HEK293 (cell line): ENCODE measurements around the gene CACNA1E.

Experiments
- CTCF ChIA-PET: fragments of 350-600 bp; formaldehyde crosslinking; extraction: SDS; loops from one replicate; lab custom pipeline; 2021; ENCODE audit warnings: antibody characterized with exemption; lab: Yijun Ruan, JAX
- POLR2A ChIA-PET: fragments of 300-600 bp; formaldehyde crosslinking; extraction: SDS; loops from one replicate; lab custom pipeline; 2020; ENCODE audit warnings: antibody characterized with exemption, inconsistent platforms; lab: Yijun Ruan, JAX
- H3K27ac ChIP-seq: fragments of 200-500 bp; sonication (Bioruptor generic); 2 replicates; pipeline ENCODE4 v1.5.1; 2014; ENCODE audit warnings: low read depth, low read length, control low read depth, inconsistent platforms; ENCODE audit errors: extremely low read depth
- H3K36me3 ChIP-seq, 2 experiments: fragments of 200-500 bp in 1 of 2; sonication (Bioruptor generic) in 1 of 2; 1 replicate in 1 of 2; 2 replicates in 1 of 2; pipeline ENCODE4 v1.5.1; 2014 to 2017; ENCODE audit warnings: inconsistent platforms in 2 of 2, low read length in 2 of 2; ENCODE audit not compliant: control insufficient read depth in 2 of 2, insufficient read depth in 1 of 2
- H3K4me1 ChIP-seq: fragments of 200-500 bp; sonication (Bioruptor generic); 2 replicates; pipeline ENCODE4 v1.5.1; 2014; ENCODE audit warnings: mild to moderate bottlenecking, low read length, inconsistent platforms; ENCODE audit not compliant: control insufficient read depth, insufficient read depth
- H3K4me3 ChIP-seq: 2 replicates; pipeline ENCODE4 v1.5.1; 2011; ENCODE audit warnings: low read depth, mild to moderate bottlenecking, control low read depth, low read length, moderate library complexity
- H3K9me3 ChIP-seq: fragments of 200-500 bp; sonication (Bioruptor generic); 2 replicates; pipeline ENCODE4 v1.5.1; 2014; ENCODE audit warnings: low read depth, low read length, inconsistent platforms; ENCODE audit not compliant: control insufficient read depth, insufficient read depth
- AEBP2 ChIP-seq: fragments of 450-650 bp; formaldehyde crosslinking; IDR thresholded peaks from 2 replicates; pipeline ENCODE4 v1.5.1; 2016; ENCODE audit warnings: missing biosample characterization, missing genetic modification characterization, borderline replicate concordance
- CTCF ChIP-seq: fragments of 450-650 bp; formaldehyde crosslinking; IDR thresholded peaks from 2 replicates; pipeline ENCODE4 v1.5.1; 2016; ENCODE audit warnings: missing biosample characterization, missing genetic modification characterization
- EGR2 ChIP-seq: fragments of 450-650 bp; formaldehyde crosslinking; IDR thresholded peaks from 2 replicates; pipeline ENCODE4 v1.5.1; 2016; ENCODE audit warnings: low read depth, missing biosample characterization, missing genetic modification characterization
- HOXC10 ChIP-seq: sonication (generic); formaldehyde crosslinking; IDR thresholded peaks from 2 replicates; pipeline ENCODE4 v1.8.1; 2023; ENCODE audit warnings: mild to moderate bottlenecking, missing genetic modification reagents
- KLF7 ChIP-seq: fragments of 450-650 bp; formaldehyde crosslinking; IDR thresholded peaks from 2 replicates; pipeline ENCODE4 v1.5.1; 2016; ENCODE audit warnings: missing biosample characterization, missing genetic modification characterization, borderline replicate concordance
- TRIM28 ChIP-seq: IDR thresholded peaks from 2 replicates; pipeline ENCODE4 v1.6.1; 2011; ENCODE audit warnings: low read length, control low read depth, borderline replicate concordance
- ZFP41 ChIP-seq: fragments of 450-650 bp; formaldehyde crosslinking; IDR thresholded peaks from 2 replicates; pipeline ENCODE4 v1.5.1; 2016; ENCODE audit warnings: missing biosample characterization, missing genetic modification characterization, borderline replicate concordance
- ZNF138 ChIP-seq: fragments of 450-650 bp; formaldehyde crosslinking; IDR thresholded peaks from 2 replicates; pipeline ENCODE4 v1.5.1; 2016; ENCODE audit warnings: missing biosample characterization, missing genetic modification characterization, borderline replicate concordance
- ZNF19 ChIP-seq: fragments of 450-650 bp; formaldehyde crosslinking; IDR thresholded peaks from 2 replicates; pipeline ENCODE4; 2016; ENCODE audit warnings: missing biosample characterization, missing genetic modification characterization, low read depth
- ZNF266 ChIP-seq: fragments of 450-650 bp; formaldehyde crosslinking; IDR thresholded peaks from 2 replicates; pipeline ENCODE4 v1.5.1; 2016; ENCODE audit warnings: missing biosample characterization, missing genetic modification characterization, low read depth
- ZNF280C ChIP-seq: fragments of 450-650 bp; formaldehyde crosslinking; IDR thresholded peaks from 2 replicates; pipeline ENCODE4 v1.5.1; 2016; ENCODE audit warnings: missing biosample characterization, missing genetic modification characterization
- ZNF398 ChIP-seq: fragments of 450-650 bp; formaldehyde crosslinking; IDR thresholded peaks from 2 replicates; pipeline ENCODE4 v1.5.1; 2017; ENCODE audit warnings: missing biosample characterization, missing genetic modification characterization
- ZNF449 ChIP-seq: fragments of 450-650 bp; formaldehyde crosslinking; IDR thresholded peaks from 2 replicates; pipeline ENCODE4 v1.5.1; 2017; ENCODE audit warnings: missing biosample characterization, mild to moderate bottlenecking, missing genetic modification characterization, moderate library complexity
- ZNF548 ChIP-seq: fragments of 450-650 bp; formaldehyde crosslinking; IDR thresholded peaks from 2 replicates; pipeline ENCODE4 v1.5.1; 2016; ENCODE audit warnings: missing biosample characterization, missing genetic modification characterization
- ZNF555 ChIP-seq: fragments of 450-650 bp; formaldehyde crosslinking; conservative IDR thresholded peaks from 2 replicates; pipeline ENCODE4 v1.5.1; 2017; ENCODE audit warnings: missing biosample characterization, mild to moderate bottlenecking, missing genetic modification characterization, inconsistent platforms
- ZNF560 ChIP-seq: fragments of 450-650 bp; formaldehyde crosslinking; IDR thresholded peaks from 2 replicates; pipeline ENCODE4 v1.5.1; 2017; ENCODE audit warnings: missing biosample characterization, missing genetic modification characterization, borderline replicate concordance
- ZNF610 ChIP-seq: fragments of 450-650 bp; formaldehyde crosslinking; IDR thresholded peaks from 2 replicates; pipeline ENCODE4 v1.5.1; 2016; ENCODE audit warnings: missing biosample characterization, missing genetic modification characterization, borderline replicate concordance
- ZNF701 ChIP-seq: fragments of 450-650 bp; formaldehyde crosslinking; IDR thresholded peaks from 2 replicates; pipeline ENCODE4 v1.5.1; 2016; ENCODE audit warnings: missing biosample characterization, missing genetic modification characterization
- ZNF768 ChIP-seq: fragments of 450-650 bp; formaldehyde crosslinking; IDR thresholded peaks from 2 replicates; pipeline ENCODE4 v1.5.1; 2018; ENCODE audit warnings: missing biosample characterization, mild to moderate bottlenecking, missing genetic modification characterization
- ZNF776 ChIP-seq: fragments of 450-650 bp; formaldehyde crosslinking; IDR thresholded peaks from 2 replicates; pipeline ENCODE4 v1.5.0; 2017; ENCODE audit warnings: missing biosample characterization, missing genetic modification characterization, borderline replicate concordance
- ZSCAN4 ChIP-seq: fragments of 450-650 bp; formaldehyde crosslinking; IDR thresholded peaks from 2 replicates; pipeline ENCODE4 v1.5.1; 2017; ENCODE audit warnings: missing biosample characterization, missing genetic modification characterization

Gene CACNA1E

GRCh38 chr1:181559142-181559541 lies 75.8 kb downstream of the CACNA1E start (continued):
- TF ChIP-seq ZNF610 (tag by site-specific recombination), result no peak

- no peak overlapping the region for H3K27ac ChIP-seq
- H3K36me3 ChIP-seq, result no peaks in the 10 kb centered on the region
- H3K9me3 ChIP-seq, result no peaks in the 10 kb centered on the region
- H3K4me3 ChIP-seq, result no peak overlapping the region
- H3K4me1 ChIP-seq, result no peaks in the 10 kb centered on the region
- POLR2A ChIA-PET, result no interaction called here
- CTCF ChIA-PET, result interaction anchor here (0.5 to 0.7 kb wide), 3 partner anchors 25 to 923 kb away, joined by 3 to 4 read pairs (median 4); no protein-coding TSS in a partner anchor
- TF ChIP-seq KLF7 (tag by site-specific recombination), result no peak
- no peak for TF ChIP-seq ZNF548 (tag by site-specific recombination)
- TF ChIP-seq ZNF560, result no peak
- no peak for TF ChIP-seq ZNF280C (tag by site-specific recombination)
- no peak for TF ChIP-seq ZNF555 (tag by site-specific recombination)
Measured at GRCh38 chr1:181562395-181562794, 79.1 kb downstream of the CACNA1E start.

- POLR2A ChIA-PET, result no interaction called here
- H3K9me3 ChIP-seq, result no peaks in the 10 kb centered on the region
- TF ChIP-seq ZNF398 (tag by site-specific recombination) (no peak), CTCF (no peak), ZNF776 (no peak), ZSCAN4 (tag by site-specific recombination) (no peak), ZNF701 (tag by site-specific recombination) (no peak), HOXC10 (CRISPR knock-in tag) (no peak), EGR2 (tag by site-specific recombination) (no peak), ZFP41 (no peak), AEBP2 (tag by site-specific recombination) (no peak), ZNF560 (no peak), ZNF138 (tag by site-specific recombination) (no peak), ZNF449 (tag by site-specific recombination) (no peak), ZNF768 (no peak), TRIM28 (no peak), ZNF19 (no peak), ZNF266 (tag by site-specific recombination) (no peak)
Measured at GRCh38 chr1:181568736-181569135, 85.4 kb downstream of the CACNA1E start.

More at GRCh38 chr1:181568736-181569135, 85.4 kb downstream of the CACNA1E start:
- CTCF ChIA-PET, result no interaction called here
- Histone ChIP-seq H3K4me1 (no peaks in the 10 kb centered on the region), H3K36me3 (no peaks in the 10 kb centered on the region), H3K4me3 (no peak overlapping the region), H3K27ac (no peak overlapping the region)
